GM13977 (cell line): ENCODE data around the gene ANKRD55.
"Not testable (repeated sequence)": the region's sequence is repeated elsewhere in the genome, so short reads cannot be mapped to it uniquely, and the experiment has no call there.

Experiments used
- DNase-seq: peaks from one replicate; pipeline ENCODE4 v3.0.0; 2012; ENCODE audit warnings: low spot score
- CTCF ChIP-seq: IDR thresholded peaks from 2 replicates; pipeline ENCODE4 v1.5.1; 2012; ENCODE audit warnings: mild to moderate bottlenecking, control low read depth; ENCODE audit not compliant: insufficient read depth; ENCODE audit errors: extremely low read depth, missing control alignments
- in situ Hi-C: fragments of 300-500 bp; cut with MboI; formaldehyde crosslinking; loops from one replicate; pipeline ENCODE4 v1.12.0; 2022; ENCODE audit warnings: low sequenced_read_pairs, low pct_unique_long_range_greater_than_20kb, mixed read lengths, inconsistent platforms; ENCODE audit not compliant: unreplicated experiment

ANKRD55 gene

GRCh38 chr5:56277573-56277972, 44.4 kb upstream of the ANKRD55 start:
- in situ Hi-C loops = loop anchor here (10.0 kb wide), 1 partner anchor 547 kb away; no protein-coding TSS in a partner anchor
- TF ChIP-seq CTCF = no peak
- no peak for DNase-seq

- DNase-seq = no peak
- no peak for TF ChIP-seq CTCF
- in situ Hi-C loops = loop anchor here (10.0 to 25.0 kb wide), 2 partner anchors 551 to 864 kb away; no protein-coding TSS in a partner anchor
These were observed 40.3 kb upstream of the ANKRD55 start for GRCh38 chr5:56273376-56273955.

- no peak for TF ChIP-seq CTCF
- in situ Hi-C loops = loop anchor here (10.0 to 25.0 kb wide), 2 partner anchors 552 to 865 kb away; no protein-coding TSS in a partner anchor
- no peak for DNase-seq
These were observed 39.6 kb upstream of the ANKRD55 start for GRCh38 chr5:56272765-56273164.

- DNase-seq = peak; percentile 71
- in situ Hi-C loops = loop anchor here (10.0 to 25.0 kb wide), 2 partner anchors 554 to 867 kb away; no protein-coding TSS in a partner anchor
- peak; percentile 99 for TF ChIP-seq CTCF
These were observed 37.6 kb upstream of the ANKRD55 start for GRCh38 chr5:56270568-56271392.

- in situ Hi-C loops = loop anchor here (10.0 to 25.0 kb wide), 2 partner anchors 555 to 867 kb away; no protein-coding TSS in a partner anchor
- no peak for TF ChIP-seq CTCF
- no peak for DNase-seq
These were observed 36.9 kb upstream of the ANKRD55 start for GRCh38 chr5:56270058-56270457.

- DNase-seq = peak; percentile 54
- peak; percentile 44 for TF ChIP-seq CTCF
- in situ Hi-C loops = loop anchor here (25.0 kb wide), 1 partner anchor 868 kb away; no protein-coding TSS in a partner anchor
These were observed 36.2 kb upstream of the ANKRD55 start for GRCh38 chr5:56269216-56269927.

- in situ Hi-C loops = loop anchor here (25.0 kb wide), 1 partner anchor 869 kb away; no protein-coding TSS in a partner anchor
- not testable (repeated sequence) for DNase-seq
These were observed 35.6 kb upstream of the ANKRD55 start for GRCh38 chr5:56268707-56269106.
